Chondrocyte (in vitro differentiated cells): ENCODE measurements around the gene C1QC. TPM values are rescaled to one million over a fixed set of nuclear protein-coding genes. Genes with fewer than 3 reads are reported as not detected.
A peak's percentile ranks its signal among the peaks of the same experiment; 100 is the strongest.
"Not testable (repeated sequence)": the region's sequence is repeated elsewhere in the genome, so short reads cannot be mapped to it uniquely, and the experiment has no call there.

Experiments
- DNase-seq: peaks from one replicate; pipeline ENCODE4 v3.0.0; 2021; ENCODE audit warnings: mixed read lengths, low spot score
- H3K27ac Mint-ChIP-seq: one replicate; pipeline ENCODE4 v1.8.0; 2021; ENCODE audit warnings: mild to moderate bottlenecking, moderate library complexity, mixed read lengths; ENCODE audit not compliant: unreplicated experiment
- H3K27me3 Mint-ChIP-seq: 2 replicates; pipeline ENCODE4 v1.8.0; 2021; ENCODE audit warnings: low read depth, mixed read lengths
- H3K36me3 Mint-ChIP-seq: 2 replicates; pipeline ENCODE4 v1.8.0; 2021; ENCODE audit warnings: low read depth, mixed read lengths
- H3K4me1 Mint-ChIP-seq: 2 replicates; pipeline ENCODE4 v1.8.0; 2021; ENCODE audit warnings: low read depth, mild to moderate bottlenecking, mixed read lengths
- H3K4me3 Mint-ChIP-seq: one replicate; pipeline ENCODE4 v1.8.0; 2021; ENCODE audit warnings: mild to moderate bottlenecking, moderate library complexity, mixed read lengths; ENCODE audit not compliant: unreplicated experiment
- H3K9me3 Mint-ChIP-seq: 2 replicates; pipeline ENCODE4 v1.8.0; 2021; ENCODE audit warnings: low read depth, mixed read lengths
- total RNA-seq: library from RNA; stranded (reverse); gene quantifications from 3 replicates; pipeline ENCODE4 v1.2.1, GENCODE V29; 2021
- TF ChIP-seq, protein P1 (sequence below): fragments of 200-600 bp; sonication (generic); IDR thresholded peaks from 2 replicates; pipeline ENCODE4 v1.5.0; 2021; ENCODE audit warnings: antibody characterized with exemption, mild to moderate bottlenecking, moderate library complexity

C1QC gene
- total RNA-seq, 1 donor from 2014 or later, result not detected

DNA sequence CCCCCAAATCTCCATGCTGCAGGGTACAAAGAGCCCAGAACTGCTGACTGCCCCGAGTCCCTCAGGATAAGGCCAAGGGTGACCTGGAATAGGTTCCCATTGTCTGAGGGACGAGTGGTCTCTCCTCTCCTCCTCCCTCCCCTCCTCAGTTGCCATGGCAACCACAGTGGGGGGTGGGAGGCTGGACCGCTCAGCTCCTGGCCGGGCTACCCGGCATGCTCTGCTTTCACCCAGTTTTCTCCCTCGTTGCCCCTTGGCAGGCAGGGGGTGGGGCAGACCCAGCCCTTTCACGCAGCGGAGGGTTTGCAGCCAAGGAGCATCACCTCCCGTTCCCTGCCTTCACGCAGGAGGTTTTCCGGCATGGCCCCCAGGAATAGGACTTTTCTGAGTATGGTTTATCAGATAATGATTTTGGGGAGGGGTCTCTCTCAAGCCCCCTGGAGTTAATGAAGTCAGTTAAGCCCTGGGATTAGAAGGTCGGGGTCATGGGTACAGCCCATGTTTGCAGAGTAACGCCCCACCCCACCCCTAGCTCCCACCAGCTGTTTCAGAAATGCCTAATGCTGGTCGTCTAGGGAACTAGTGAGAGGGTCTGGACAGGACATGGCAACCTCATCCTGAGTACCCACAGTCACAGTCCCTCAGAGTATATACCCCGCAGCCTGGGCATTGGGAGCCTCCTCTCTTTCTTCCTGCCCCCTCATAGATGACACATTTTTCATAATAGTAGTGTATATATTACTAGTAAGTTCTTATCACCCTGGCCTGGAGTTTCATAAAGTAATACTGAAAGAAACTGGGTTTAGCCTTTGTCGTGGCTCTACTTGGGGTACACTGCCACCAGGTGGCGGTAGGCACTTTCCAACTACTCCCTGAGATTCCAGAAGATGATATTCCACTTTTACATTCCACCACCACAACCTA lies 30.3 kb downstream of the C1QC start:
- Mint-ChIP-seq H3K36me3 (no peaks in the 10 kb centered on the region), H3K9me3 (no peaks in the 10 kb centered on the region), H3K4me1 (peaks cover 6% of the 10 kb centered on the region), H3K27me3 (peaks cover 32% of the 10 kb centered on the region), H3K4me3 (no peak overlapping the region), H3K27ac (no peak overlapping the region)
- TF ChIP-seq, protein P1, sequence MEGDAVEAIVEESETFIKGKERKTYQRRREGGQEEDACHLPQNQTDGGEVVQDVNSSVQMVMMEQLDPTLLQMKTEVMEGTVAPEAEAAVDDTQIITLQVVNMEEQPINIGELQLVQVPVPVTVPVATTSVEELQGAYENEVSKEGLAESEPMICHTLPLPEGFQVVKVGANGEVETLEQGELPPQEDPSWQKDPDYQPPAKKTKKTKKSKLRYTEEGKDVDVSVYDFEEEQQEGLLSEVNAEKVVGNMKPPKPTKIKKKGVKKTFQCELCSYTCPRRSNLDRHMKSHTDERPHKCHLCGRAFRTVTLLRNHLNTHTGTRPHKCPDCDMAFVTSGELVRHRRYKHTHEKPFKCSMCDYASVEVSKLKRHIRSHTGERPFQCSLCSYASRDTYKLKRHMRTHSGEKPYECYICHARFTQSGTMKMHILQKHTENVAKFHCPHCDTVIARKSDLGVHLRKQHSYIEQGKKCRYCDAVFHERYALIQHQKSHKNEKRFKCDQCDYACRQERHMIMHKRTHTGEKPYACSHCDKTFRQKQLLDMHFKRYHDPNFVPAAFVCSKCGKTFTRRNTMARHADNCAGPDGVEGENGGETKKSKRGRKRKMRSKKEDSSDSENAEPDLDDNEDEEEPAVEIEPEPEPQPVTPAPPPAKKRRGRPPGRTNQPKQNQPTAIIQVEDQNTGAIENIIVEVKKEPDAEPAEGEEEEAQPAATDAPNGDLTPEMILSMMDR, result peak; percentile 93
- no peak for DNase-seq

DNA sequence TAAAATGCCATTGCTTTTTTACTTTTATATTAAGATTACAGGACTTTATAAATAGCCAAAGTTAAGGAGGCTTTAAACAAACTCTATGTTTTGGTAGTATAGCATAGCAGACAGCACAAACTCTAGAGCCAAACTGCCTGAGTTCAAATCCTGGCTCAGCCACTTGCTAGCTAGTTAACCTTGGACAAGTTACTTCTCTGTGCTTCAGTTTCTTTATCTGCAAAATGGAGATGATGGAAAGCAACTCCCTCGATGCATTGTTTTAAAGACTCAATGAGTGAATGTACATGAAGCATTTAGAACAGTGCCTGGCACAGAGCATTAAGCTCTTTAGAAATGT lies 30.9 kb downstream of the C1QC start:
- no peak for DNase-seq
- H3K9me3 Mint-ChIP-seq, result no peaks in the 10 kb centered on the region
- peaks cover 27% of the 10 kb centered on the region for H3K27me3 Mint-ChIP-seq
- H3K27ac Mint-ChIP-seq, result no peak overlapping the region
- TF ChIP-seq, protein P1, result peak; percentile 43
- H3K4me3 Mint-ChIP-seq, result no peak overlapping the region
- H3K36me3 Mint-ChIP-seq, result no peaks in the 10 kb centered on the region
- H3K4me1 Mint-ChIP-seq, result peaks cover 6% of the 10 kb centered on the region

DNA sequence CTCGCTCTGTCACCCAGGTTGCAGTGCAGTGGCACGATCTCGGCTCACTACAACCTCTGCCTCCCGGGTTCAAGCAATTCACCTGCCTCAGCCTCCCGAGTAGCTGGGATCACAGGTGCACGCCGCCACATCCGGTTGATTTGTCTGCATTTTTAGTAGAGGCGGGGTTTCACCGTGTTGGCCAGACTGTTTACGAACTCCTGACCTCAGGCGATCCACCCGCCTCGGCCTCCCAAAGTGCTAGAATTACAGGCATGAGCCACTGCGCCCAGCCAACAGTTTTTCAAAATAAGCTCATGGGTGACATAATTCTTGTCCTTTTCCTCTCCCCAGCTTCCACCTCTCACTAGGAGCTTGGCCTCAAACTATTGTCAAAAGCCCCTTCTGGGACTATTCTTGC lies 32.7 kb downstream of the C1QC start:
- H3K4me1 Mint-ChIP-seq, H3K27ac Mint-ChIP-seq, H3K36me3 Mint-ChIP-seq, DNase-seq, H3K4me3 Mint-ChIP-seq, H3K9me3 Mint-ChIP-seq: not testable (repeated sequence)
- H3K27me3 Mint-ChIP-seq, result peaks cover 15% of the 10 kb centered on the region

DNA sequence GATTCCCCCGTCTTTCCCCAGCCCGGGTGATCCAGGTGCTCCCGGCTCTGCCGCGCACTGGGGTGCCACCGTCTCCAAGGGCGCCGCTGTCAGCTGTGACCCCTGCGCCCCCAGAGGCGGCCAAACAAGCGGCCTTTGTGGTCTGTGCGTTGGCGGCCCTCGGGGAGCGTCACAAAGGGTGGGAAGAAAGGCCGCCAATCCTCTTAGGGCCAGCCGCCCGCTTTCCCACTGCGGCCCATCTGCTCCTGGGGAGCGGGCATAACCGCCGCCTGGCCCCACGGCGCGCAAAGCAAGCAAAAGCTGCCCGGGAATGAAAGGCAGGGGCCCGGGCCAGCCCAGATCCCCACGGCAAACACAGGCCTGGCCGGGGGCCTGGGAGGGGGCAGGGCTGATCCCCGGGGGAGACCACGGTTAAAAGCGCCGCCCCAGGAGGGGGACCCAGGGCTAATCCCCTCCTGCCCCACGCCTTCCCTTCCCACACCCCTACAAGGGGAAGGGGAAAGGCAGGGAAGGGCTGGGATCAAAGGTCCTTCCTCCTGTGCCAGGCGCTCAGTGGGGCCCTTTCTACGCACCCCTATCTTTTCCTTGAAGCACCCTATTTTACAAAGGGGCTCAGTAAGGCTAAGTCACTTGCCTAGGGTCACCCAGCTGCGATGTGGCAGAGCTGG lies 33.6 kb downstream of the C1QC start:
- DNase-seq, result no peak
- no peak overlapping the region for H3K27ac Mint-ChIP-seq
- no peaks in the 10 kb centered on the region for H3K9me3 Mint-ChIP-seq
- no peak overlapping the region for H3K4me3 Mint-ChIP-seq
- H3K4me1 Mint-ChIP-seq, result peaks cover 6% of the 10 kb centered on the region
- TF ChIP-seq, protein P1, result no peak
- H3K36me3 Mint-ChIP-seq, result no peaks in the 10 kb centered on the region
- H3K27me3 Mint-ChIP-seq, result peaks cover 16% of the 10 kb centered on the region

DNA sequence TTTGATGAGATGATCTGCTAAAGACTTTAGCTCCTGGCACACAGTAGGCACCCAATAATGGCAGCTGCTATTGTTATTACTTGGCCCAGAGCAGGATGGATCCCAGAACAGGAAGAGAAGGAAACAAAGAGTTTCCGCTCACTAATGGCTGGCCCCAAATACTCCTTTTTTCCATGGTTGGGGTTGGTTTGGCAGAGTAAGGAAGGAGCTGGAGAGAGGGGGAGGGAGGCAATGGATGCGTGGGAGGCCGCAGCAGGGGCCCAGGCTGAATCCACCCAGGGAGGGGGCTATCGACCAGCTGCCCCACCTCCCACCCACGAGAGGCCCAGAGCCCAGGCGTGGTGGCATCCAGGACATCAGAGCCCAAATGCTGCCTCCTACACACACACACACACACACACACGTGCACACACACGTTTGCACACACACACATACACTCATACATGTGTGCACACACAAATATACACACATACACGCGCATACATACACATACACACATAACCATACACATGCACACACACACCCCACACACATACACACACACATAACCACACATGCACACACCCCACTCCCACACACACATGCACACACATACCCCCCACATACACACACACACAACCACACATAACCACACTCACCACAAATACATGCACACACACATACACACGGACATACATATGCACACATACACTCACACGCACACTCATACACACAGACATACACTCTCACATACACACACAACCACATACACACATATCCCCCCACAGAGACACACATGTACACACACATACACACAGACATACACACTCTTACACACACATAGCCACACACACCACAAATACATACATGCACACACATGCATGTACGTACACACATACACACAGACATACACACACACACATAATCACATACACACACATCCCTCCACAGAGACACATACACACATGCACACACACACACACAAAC lies 34.8 kb downstream of the C1QC start:
- Mint-ChIP-seq H3K36me3 (no peaks in the 10 kb centered on the region), H3K4me1 (peaks cover 2% of the 10 kb centered on the region), H3K4me3 (no peak overlapping the region), H3K27ac (no peak overlapping the region), H3K27me3 (peaks cover 13% of the 10 kb centered on the region), H3K9me3 (no peaks in the 10 kb centered on the region)
- DNase-seq, result no peak
- TF ChIP-seq, protein P1, result no peak
